ENCODE measurements around the gene FRMD4A.
"Not testable (repeated sequence)": the region's sequence is repeated elsewhere in the genome, so short reads cannot be mapped to it uniquely, and the experiment has no call there.

FRMD4A gene

DNA sequence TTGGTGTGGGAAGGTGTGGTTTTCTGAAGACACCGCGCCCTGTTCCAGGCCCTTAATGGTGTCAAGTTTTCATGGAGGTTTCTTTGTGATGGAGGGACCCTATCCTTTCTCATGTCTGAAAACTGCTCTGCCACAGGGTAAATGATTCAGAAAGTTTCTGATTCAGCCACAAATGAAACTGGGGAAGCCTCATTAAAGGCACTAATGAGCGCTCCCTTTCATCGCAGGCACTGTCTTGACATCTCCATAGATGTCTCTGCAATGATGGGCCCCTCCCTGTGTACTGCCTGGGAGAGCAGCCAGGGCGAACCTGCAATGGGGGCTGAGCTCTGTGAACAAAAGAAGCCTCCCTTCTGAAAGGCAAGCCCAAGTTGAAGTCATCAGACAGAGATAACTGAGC is 388.7 kb downstream of the FRMD4A start:
- DNase-seq: no peak

- no peak for DNase-seq
Observed at GRCh38 chr10:13939391-13939790, 391.3 kb downstream of the FRMD4A start.

DNA sequence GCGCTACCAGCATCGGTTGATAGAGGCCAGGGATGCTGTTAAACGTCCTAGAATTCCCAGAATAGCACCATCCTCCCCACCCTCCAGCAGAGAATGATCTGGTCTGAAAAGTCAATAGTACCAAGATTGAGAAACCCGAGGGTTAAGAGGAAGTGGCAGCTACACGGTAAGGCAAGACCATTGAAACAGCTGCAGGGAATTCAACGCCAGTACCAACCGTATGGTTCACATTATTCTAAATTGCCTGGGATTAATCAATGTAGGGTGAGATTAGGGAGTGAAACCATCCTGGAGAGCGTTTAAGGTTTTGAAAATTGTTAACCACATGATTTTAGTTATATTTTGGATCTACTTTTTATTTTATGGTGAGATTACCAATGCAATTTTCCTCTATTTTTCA is 391.8 kb downstream of the FRMD4A start:
- DNase-seq: no peak

- DNase-seq: no peak
Observed at GRCh38 chr10:13936826-13937225, 393.9 kb downstream of the FRMD4A start.

DNA sequence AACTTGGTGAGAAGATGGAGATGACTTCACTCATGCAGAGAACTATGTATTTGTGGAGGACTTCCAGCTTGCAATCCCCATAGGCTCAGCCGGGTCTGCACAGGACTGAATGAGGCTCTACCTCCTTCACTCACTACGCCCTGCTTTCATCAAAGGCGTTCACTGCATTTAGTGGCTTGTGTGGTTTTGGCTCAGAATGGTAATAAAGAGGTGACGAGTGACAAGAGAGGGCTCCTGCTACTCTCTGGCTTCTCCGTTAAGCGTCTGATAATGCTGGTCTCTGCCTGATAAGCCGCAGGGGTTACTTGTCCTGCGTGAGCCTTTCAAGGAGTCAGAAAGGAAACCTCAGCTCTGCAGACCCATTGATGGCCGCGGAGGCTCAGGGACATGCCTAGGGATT is 400.6 kb downstream of the FRMD4A start:
- DNase-seq: peak; percentile 30

GRCh38 chr10:13928451-13928850 is 402.3 kb downstream of the FRMD4A start:
- no peak for DNase-seq

DNA sequence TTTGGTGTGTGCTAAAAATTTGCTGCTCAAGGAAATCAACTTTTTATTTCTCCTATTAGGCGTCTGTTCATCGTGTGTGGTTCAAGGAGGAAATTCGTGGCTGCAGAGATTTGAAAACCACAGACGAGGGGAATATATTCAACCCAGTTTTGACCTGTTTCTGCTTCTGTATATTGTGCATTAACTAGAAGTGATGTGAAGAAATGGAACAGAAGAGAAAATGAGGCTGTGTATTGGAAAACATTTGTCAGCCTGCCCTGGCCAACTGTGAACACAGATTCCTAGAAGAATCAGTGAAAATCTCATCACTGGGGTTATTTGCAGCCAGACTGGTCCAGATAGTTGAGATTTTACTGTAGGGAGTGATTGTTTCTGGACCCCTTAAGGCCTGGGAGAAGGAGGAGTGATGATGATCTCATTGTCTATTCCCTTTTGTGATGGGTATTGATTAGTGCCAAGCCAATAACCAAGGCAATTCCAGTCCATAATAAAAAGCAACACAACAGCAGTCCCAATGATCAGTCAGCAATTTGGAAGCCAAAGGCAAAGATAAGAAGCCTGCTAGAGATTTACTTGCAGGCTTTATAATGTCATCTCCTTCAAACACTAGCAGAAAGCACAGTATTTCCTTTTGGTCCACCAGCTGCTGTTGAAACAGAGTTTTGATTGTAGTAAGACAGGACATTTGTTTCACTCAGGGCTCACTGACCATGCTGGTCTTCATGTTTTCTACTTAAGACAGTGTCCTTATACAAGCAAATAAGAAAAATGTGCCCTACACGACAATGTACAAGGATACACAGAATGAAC is 404.5 kb downstream of the FRMD4A start:
- no peak for DNase-seq

DNA sequence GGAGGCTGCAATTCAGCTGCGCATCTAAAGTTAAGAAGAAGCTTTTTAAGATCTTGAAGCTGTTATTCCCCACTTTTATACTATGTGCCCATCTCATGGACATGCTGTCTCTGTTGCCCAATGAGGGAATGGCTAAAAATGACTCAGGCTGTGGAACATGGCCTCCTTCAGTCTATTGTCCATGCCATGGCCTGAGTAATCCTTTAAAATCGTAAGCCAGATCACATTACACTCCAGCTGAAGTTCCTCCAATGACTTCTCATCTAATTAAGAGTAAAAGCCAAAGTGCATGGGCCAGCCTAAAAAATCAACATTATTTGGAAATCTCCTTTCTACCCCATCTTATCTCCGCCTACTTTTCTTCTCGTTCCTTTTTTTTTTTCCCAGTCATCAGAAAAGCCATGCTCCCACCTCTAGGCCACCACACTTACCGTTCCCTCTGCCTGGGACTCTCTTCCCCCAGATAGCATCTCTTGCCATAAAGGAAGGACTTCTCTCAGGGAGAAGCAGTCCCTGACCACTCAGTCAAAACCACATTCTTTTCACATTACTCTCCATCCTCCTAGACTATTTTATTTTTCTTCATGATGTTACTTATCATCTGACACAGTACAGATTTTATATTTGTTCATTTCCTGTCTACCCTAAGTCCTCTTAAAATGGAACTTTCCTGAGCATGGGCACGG is 406.5 kb downstream of the FRMD4A start:
- no peak for DNase-seq

DNA sequence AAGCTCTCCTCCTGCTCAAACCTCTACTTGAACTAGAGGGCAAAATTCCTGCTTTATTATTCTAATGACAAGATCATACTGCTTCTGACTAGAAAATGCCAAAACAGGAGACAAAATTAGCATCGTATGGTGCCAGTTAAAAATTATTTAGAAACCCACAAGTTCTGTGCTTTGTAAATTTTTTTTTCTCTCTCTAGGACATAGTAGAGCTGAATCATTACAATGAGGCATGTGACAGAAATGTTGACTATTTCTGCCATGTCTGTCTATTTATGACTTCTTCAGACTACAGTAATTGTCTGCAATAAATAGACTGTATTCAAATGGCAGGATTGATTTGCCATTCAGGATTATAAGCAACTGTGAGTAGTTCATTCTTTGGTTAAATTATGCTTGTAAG is 408.1 kb downstream of the FRMD4A start:
- DNase-seq: no peak

- DNase-seq: no peak
Observed at GRCh38 chr10:13921941-13922340, 408.8 kb downstream of the FRMD4A start.

DNA sequence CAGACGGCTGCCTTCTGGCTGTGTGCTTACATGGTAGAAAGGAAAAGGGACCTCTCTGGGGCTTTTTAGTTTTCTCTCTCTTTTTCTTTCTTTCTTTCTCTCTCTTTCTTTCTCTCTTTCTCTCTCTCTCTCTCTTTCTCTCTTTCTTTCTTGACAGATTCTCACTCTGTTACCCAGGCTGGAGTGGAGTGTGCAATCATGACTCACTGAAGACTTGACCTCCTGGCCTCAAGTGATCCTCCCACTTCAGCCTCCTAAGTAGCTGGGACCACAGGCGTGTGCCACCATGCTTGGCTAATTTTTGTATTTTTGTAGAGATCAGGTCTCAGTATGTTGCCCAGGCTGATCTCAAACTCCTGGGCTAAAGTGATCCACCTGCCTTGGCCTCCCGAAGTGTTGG is 409.6 kb downstream of the FRMD4A start:
- not testable (repeated sequence) for DNase-seq

GRCh38 chr10:13920465-13920864 is 410.3 kb downstream of the FRMD4A start:
- DNase-seq: no peak

DNA sequence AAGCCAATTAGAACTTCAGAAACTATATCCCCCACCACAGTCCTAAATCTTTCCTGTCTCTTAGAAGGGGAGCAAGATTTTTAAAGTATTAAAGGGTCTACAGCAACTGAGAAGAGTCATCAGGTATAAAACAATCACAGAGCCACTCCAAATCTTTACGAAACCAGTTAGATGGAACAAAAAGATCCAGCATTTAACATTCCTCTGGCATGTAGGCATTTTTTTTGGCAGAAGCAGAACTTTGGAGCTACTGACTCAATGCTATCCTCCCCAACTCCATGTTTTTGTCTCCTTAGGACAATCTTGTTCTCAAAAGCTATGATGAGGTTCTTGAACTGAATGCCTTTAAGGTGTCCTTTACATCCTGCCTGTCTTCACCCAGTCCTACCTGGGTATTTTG is 410.7 kb downstream of the FRMD4A start:
- no peak for DNase-seq

GRCh38 chr10:13917791-13918190 is 412.9 kb downstream of the FRMD4A start:
- no peak for DNase-seq

GRCh38 chr10:13916384-13916947 is 414.3 kb downstream of the FRMD4A start:
- no peak for DNase-seq

GRCh38 chr10:13915710-13916109 is 415.0 kb downstream of the FRMD4A start:
- no peak for DNase-seq

- DNase-seq: no peak
Observed at GRCh38 chr10:13913897-13914296, 416.8 kb downstream of the FRMD4A start.

DNA sequence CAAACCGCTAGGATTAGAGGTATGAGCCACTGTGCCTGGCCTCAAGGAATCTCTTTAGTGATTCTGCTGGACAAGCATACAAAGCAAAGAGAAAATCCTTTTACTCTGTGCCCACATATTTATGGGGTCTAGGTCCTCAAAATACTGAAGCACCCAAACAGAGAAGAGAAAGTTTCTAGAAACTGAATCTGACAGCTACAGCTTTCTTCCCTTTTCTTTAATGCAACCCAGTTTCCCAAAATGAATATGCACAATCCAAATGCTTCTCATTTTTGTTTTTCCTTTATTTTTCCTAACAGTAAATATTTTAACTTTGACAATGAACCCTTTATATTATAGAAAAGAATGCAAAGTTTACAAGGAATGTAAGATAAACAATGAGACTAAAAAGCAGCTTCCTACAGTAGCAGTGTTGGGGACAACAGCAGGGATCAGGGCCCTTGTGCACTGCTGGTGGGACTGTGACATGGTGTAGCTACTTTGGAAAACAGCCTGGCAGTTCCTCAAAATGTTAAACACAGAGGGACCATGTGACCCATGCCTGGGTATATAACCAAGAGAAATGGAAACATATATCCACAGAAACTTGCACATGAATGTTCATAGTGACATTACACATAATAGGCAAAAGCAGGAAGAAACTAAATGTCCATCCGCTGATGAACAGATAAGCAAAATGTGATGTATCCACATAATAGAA is 418.8 kb downstream of the FRMD4A start:
- DNase-seq: no peak

- no peak for DNase-seq
Observed at GRCh38 chr10:13909516-13910258, 421.0 kb downstream of the FRMD4A start.

DNA sequence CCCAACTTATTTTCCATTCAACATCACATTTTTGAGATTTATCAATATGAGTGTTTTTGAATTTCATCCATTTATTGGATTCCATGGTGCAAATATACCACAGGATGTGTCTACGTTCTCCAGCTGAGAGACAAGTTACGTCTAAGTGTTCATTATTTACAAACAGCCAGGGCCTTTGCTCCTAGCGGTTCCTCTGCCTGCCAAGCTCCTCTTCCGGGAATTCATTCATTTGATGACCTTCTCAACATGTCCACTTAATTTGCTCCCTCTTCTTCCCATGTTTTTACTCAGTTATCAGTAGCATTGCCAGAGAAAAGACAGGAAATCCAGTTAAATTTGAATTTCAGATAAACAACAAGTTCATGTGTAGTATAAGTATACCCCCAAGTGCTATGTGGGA is 422.2 kb downstream of the FRMD4A start:
- no peak for DNase-seq

DNA sequence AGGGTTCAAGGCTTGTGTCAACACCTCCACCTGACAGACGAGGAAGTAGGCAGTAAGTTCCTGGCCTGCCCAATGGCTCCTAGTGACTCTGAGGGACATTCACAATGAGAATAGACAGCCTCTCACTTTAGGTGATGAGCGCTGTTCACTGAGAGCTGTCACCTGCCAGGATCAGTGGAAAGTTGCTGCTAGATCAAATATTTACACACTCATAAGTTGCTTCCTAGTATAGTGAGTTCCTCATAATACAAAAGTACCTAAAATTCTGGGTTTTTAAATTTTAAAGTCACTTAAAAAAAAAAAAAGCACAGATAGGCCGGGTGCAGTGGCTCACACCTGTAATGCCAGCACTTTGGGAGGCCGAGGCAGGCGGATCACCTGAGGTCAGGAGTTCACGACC is 423.2 kb downstream of the FRMD4A start:
- no peak for DNase-seq

- no peak for DNase-seq
Observed at GRCh38 chr10:13905281-13905680, 425.4 kb downstream of the FRMD4A start.

- no peak for DNase-seq
Observed at GRCh38 chr10:13904064-13904463, 426.7 kb downstream of the FRMD4A start.
